Colon (tissue), 2 donors: ENCODE measurements around the gene PPM1A.

Experiments used
- FAIRE-seq: peaks from 2 replicates; lab custom pipeline; 2012; peaks lifted over from hg19 to GRCh38; lab: Jason Lieb, UNC
- donor health status: control.
- donor health status: control.

PPM1A gene

GRCh38 chr14:60248697-60249318 lies at the start of gene PPM1A:
PPM1A (plus strand) TSS chr14:60249221; CDS start chr14:60282704, 33,483 bp downstream.
- no peak for FAIRE-seq

DNA sequence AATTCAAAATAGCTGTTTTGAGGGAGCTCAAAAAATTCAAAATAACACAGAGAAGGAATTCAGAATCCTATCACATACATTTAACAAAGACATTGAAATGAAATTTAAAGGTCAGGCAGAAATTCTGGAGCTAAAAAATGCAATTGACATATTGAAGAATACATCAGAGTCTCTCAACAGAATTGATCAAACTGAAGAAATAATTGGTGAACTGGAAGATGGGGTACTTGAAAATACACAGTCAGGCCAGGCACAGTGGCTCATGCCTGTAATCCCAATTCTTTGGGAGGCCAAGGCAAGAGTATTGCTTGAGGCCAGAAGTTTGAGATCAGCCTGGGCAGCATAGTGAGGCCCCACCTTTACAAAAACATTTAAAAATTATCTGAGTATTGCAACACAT lies 49.7 kb upstream of the PPM1A start:
- no peak for FAIRE-seq

DNA sequence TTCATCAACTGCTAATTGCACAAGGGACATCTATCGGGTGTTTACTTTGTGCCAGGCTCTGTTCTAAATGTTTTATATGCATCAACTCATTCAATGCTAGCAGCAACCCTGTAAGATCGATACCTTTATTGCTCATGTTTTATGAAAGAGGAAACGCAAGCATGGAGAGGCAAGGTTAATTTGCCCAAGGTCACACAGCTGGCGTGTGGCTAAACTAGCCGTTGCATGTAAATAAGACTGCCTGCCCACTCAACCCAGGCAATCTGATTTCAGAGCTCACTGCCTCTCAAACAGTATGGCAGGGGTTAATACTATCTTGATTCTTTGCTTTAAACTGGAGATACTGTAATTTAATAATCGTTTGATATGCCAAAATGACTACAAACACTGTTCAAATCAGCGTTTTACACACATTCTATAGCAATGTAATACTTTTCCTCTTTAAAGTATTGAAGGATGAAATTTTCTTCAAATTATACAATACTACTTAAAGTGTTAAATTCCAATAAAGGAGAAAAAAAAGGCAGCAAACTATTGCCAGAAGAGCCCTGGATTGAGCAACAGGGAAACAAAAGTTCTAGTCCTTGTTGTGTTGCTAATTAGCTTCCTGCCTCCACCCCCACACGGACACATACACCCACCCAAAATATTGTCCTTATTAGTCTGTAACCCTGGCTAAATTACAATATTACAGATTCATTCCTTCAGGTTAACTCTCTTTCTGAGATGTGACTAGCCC lies 44.7 kb upstream of the PPM1A start:
- no peak for FAIRE-seq

DNA sequence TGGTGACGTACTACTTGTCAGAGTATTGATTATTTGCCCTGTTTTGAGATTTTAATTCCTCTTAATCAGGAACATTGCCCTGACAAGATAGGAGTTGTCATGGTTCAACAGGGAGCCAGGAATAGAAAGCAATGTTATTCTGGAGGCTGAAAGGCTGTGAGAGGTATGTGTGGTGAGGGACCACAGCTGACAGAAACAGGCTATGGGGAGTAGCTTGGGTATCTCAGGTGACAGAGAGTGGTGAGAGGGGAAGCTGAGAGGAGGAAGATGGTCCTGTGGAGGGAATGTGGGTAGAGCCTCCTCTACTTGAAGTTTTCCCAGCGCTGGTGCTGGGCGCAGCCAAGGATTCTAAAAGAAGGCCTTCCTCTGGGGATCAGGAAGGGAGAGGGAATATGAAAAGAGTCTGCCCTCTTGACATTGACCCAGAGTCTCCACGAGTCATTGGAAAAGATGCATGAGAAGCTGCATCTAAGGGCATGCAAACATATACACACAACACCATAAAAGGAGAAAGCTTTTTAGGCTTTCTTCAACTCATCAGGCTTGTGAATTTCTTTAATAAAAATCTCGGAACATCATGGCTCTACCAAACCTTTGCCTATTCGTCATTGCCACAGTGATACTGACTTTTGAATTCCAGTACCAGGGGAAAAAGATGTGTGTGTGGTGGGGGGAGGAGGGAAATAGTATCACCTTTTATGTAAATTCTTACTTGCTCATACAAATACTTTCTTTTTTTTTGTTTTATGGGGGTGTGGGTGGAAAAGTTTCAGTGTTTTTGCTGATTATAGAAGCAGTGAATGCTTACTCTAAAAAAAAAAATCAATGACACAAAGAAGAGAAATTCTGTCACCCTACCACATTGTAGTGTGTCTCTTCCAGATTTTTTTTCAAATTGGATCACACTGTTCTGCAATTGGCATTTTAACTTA lies 43.9 kb upstream of the PPM1A start:
- FAIRE-seq = no peak

DNA sequence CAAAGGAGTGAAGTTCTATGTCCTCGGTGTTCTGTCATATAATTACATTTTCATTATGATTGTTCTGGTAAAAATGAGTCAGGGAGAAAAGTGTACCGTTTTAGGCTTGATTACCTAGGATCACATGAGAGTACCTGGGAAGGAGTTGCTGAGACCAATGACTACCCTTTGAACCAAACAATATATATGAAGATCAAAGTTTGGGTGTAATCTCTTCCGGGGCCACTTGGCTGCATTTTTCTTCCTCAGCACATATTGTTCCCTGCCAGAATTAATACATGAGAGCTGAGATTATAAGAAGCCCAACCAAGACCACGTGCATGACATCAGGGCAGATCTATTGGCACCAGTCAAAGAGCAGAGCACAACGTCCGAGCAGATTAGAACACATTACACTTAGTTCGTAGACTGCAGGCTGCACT lies 42.8 kb upstream of the PPM1A start:
- no peak for FAIRE-seq

GRCh38 chr14:60206837-60207533 lies 42.0 kb upstream of the PPM1A start:
- FAIRE-seq = no peak

DNA sequence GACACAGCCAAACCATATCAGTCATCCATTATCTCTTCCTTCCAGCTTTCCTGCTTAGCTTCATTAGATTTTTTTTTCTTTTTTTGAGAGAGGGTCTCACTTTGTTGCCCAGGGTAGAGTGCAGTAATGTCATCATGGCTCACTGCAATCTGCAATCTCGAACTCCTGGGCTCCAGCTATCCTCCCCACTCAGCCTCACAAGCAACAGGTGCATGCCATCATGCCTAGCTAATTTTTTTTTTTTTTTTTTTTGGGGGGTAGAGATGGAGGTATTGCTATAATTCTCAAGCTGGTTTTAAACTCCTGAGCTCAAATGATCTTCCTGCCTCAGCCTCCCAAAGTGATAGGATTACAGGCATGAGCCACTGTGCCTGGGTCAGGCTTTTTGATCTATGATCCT lies 38.3 kb upstream of the PPM1A start:
- FAIRE-seq = no peak

DNA sequence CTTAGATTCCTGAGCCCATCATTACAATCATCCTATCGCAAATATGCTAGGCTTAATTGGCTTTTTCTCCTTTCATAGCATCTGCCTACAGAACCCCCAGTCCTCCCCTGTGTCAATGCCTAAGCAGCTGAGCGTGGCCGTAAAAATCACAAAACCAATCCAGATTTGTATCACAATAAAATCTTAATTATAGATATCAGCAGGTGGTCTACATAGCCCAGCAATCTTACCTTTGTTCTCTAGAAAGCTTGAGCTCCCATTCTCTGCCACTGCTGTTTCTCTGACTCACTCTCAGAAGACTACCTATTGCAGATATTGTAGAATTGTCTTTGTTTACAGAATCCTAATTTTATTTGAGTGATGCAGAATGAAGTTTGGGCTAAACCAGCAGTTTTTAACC lies 37.9 kb upstream of the PPM1A start:
- FAIRE-seq = no peak

GRCh38 chr14:60212503-60213371 lies 36.3 kb upstream of the PPM1A start:
- FAIRE-seq = no peak

- no peak for FAIRE-seq
These were observed 35.0 kb upstream of the PPM1A start for GRCh38 chr14:60214003-60214402.

DNA sequence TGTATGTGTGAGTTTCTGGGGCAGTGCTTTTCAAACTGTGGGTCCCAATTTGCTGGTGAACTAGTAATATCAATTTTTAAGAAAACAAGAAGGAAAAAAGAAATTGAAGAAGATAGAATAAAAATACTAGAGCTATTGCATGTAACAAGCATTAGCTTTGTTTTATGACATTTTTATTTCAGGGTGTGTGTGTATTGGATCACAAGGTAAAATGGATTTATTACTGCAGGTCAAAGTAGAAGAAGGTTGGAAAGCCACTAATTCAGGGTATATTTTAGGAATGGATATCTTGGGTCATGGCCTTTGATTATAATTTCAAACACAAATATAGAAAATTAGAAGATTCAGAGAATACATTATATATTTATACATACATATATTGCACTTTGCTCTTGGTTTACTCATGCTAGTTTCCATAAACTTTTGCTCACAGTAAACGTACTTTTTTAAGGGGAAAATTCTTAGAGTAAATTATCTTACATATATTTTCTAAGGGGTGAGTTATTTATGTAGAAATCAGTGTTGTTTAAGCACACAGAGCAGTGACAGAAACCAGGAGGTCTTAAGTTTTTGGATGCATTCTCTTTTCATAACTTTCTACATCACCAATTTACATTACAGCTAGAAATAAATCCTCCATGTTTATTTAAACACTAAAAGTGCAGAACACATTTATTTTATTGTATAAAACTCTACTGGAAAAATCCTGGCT lies 34.5 kb upstream of the PPM1A start:
- FAIRE-seq = peak; percentile 68

GRCh38 chr14:60215127-60215444 lies 33.9 kb upstream of the PPM1A start:
- FAIRE-seq = no peak

DNA sequence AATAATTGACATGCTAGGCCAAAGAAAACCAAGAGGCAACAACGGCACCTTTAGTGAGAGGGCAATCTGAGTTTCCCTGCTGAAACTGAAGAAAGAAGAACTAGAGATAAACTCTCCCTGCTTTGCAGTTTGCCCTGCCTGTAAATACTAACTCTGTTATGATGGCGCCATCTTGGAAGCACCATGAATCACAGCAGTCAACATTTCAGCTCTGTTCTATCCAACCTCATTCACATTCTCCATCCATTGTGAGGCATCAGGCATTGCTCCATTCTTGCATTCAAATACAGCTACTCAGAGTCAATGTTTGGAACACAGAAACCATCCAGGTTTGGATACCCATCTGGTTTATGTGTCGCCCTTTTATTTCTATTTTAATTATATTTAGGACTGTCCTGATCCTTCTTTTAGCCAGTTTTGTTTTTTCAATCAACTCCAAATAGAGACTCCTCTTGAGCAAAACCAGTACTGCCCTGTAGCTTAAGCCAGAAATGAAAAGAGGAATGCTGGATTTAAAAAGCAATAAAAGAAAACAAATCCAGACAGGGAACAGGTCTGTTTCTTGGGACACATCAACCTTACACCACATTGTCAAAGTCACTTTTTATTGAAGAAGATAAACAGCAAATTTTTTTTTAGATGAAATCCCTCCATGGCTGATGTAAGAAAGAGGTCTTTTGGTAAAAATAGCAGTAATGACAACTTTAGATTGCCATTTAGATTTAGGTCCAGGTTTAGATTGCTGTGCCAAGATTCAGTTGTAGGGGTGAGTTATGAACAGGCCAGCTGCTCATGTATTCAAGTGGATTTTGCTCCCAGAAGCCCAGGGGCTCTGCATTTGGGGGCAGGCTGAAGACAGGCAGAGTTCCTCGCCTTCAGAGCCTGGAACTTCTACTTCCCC lies 33.3 kb upstream of the PPM1A start:
- FAIRE-seq = no peak

DNA sequence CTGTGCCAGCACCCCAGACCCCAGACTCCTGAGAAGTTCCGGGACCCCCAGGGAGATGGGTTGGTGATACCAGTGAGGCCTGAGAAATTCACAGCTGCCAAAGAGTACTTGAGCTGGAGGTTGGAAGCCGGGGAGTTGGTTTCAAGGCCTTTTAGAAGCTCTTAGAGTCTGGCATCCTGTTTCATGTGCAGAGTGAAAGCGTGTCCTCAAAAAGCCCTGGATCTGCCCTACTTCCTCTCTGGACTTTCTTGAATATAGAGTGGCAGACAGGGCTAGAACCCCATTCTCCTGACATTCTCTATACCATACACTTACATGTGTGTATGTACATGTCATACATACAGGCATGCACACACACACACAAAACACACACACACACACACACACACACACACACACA lies 31.3 kb upstream of the PPM1A start:
- no peak for FAIRE-seq

DNA sequence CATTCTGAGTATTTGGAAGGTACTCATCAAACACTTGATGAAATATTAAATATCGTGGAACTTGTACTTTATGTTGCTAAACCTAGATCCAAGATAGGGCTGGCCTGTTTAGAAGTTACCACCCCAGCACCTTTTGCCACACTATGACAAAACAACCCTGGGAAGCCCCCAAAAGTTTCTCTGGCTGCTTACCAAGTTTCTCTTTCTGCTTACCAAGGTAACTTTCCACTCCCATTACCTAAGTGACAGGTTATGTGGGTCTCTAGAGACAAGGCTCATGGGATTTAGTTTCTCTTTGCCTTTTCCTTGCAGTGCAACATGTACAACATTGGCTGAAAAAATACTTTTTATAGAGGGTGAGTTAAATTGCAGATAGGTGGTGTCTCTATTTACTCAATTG lies 28.9 kb upstream of the PPM1A start:
- FAIRE-seq = no peak

- no peak for FAIRE-seq
These were observed 28.1 kb upstream of the PPM1A start for GRCh38 chr14:60220917-60221316.

GRCh38 chr14:60221457-60221856 lies 27.6 kb upstream of the PPM1A start:
- FAIRE-seq = no peak

- no peak for FAIRE-seq
These were observed 26.2 kb upstream of the PPM1A start for GRCh38 chr14:60222820-60223219.

DNA sequence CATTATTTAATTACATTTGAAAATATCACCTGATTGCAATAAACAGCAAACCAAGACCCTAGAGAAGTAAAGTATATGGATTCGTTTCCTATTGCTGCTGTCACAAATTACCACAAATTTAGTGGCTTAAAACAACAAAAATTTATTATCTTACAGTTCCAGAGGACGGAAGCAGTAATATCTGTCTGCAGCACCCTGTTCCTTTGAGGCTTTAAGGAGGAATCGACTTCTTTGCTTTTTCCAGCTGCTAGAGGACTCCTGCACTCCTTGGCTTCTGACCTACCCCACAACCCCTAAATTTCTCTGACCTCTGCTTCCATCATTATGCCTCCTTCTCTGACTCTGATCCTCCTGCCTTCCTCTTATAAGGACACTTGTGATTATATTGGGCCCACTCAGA lies 23.8 kb upstream of the PPM1A start:
- no peak for FAIRE-seq

DNA sequence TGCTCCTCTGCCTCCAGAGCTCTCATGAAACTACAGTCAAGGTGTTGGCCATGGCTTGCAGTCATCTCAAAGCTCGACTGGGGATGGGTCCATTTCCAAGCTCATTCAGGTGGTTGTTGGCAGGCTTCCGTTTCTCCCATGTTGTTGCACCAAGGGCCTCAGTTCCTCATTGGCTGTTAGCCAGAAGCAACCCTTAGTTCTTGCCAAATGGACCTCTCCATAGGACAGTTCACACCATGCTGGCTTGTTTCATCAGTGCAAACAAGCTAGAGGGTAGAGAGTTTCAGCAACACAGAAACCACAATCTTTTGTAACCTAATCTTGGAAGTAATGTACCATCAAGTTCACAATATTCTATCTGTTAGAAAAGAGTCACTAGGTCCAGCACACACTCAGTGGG lies 22.7 kb upstream of the PPM1A start:
- no peak for FAIRE-seq
